H54 (cell line): ENCODE data around the gene VAV2.

ENCODE experiments used
- DNase-seq: peaks from one replicate; pipeline ENCODE4 v3.0.0; 2011; ENCODE audit warnings: low spot score, mixed read lengths; ENCODE audit not compliant: insufficient read length
- FAIRE-seq: peaks from 3 replicates; lab custom pipeline; 2011; peaks lifted over from hg19 to GRCh38; lab: Jason Lieb, UNC
- POLR2A ChIP-seq: IDR thresholded peaks from 2 replicates; pipeline ENCODE4 v1.6.1; 2011; ENCODE audit warnings: low read depth, mild to moderate bottlenecking, low read length

VAV2 gene

GRCh38 chr9:133957328-133957727 lies 34.8 kb downstream of the VAV2 start:
- no peak for FAIRE-seq
- TF ChIP-seq POLR2A, result no peak
- DNase-seq, result no peak

DNA sequence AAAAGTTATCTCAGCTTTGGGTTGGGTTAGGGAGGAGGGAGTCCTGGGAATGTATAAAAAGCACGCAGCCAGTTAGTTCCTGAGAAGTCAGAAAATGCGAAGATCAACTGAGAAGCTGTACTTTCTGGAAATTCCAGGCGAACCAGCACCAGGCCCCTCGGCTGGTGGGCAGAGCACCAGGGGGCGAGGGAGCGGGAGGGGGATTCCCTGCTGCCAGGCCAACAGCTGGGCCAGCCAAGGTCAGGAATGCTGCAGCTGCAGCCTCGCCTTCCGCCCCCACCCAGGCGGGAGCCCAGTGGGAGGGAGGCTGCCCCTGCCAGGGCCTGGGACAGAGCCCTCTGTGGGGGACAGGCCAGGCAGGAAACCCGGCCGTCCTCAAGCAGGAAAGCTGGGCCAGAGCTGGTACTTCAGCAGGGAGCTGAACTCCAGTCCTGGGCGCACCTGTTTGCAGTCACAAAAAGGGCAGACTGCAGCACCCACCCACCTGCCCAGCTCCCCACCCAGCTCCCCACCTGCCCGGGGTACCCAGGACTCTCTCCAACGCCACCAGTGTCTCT lies 35.5 kb downstream of the VAV2 start:
- no peak for DNase-seq
- FAIRE-seq, result no peak
- no peak for TF ChIP-seq POLR2A

GRCh38 chr9:133955821-133956411 lies 36.2 kb downstream of the VAV2 start:
- FAIRE-seq, result no peak
- no peak for TF ChIP-seq POLR2A
- DNase-seq, result no peak

- FAIRE-seq (no peak), DNase-seq (no peak)
- TF ChIP-seq POLR2A, result no peak
Measured at GRCh38 chr9:133954862-133955529, 37.1 kb downstream of the VAV2 start.

DNA sequence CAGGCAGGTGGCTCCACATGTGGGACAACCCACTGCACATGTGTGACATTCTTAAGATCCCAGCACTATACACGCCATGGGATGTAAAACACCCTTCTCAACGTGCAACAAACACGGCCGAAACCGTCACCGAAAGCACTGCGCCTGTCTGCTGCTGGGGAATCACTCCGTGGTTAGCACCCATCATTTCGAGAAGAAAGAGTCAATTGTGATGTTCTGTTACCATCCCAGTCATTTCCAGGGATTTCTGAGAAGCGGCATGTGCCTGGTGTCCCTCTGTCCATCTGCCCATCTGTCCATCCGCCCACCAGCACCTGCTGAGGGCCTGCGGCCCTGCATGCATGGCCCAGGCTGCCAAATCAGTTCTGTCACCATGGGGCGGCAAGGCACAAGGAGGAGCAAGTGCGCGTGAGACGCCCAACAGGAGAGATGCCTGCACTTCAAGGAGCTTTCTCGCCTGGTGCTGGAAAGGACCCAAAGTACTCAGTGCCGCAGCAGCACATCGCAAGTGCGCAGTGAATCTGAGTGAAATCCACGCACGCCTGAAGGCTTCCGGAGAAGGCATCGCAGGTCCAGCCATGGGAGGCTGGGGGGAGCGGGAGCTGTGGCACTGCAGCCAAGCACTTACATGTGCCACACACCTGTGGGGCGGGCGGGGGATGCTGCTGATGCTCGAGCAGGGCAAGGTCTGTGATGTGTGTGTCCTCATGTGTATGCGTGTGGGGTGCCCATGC lies 38.0 kb downstream of the VAV2 start:
- FAIRE-seq, result no peak

DNA sequence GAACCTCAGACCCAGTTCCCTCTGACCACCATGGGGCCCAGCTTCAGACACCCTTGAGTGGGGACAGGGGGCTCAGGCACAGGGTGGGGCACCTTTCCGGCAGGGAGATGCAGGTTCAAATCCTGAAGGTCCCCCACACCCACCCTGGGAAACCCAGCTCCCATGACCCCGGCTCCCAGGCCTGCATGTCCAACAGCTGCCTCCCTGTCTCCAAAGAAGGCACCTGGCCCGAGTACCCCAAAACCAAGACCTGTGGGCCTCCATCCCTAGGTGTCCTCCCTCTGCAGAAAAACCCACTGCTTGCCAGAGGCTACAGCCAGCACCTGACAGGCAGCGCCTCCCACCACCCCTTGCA lies 38.5 kb downstream of the VAV2 start:
- DNase-seq (no peak), FAIRE-seq (no peak)
- no peak for TF ChIP-seq POLR2A

More for the DNA sequence above, 38.0 kb downstream of the VAV2 start:
- no peak for TF ChIP-seq POLR2A
- no peak for DNase-seq

GRCh38 chr9:133952598-133953550 lies 39.2 kb downstream of the VAV2 start:
- FAIRE-seq (no peak), DNase-seq (no peak)
- TF ChIP-seq POLR2A, result no peak

DNA sequence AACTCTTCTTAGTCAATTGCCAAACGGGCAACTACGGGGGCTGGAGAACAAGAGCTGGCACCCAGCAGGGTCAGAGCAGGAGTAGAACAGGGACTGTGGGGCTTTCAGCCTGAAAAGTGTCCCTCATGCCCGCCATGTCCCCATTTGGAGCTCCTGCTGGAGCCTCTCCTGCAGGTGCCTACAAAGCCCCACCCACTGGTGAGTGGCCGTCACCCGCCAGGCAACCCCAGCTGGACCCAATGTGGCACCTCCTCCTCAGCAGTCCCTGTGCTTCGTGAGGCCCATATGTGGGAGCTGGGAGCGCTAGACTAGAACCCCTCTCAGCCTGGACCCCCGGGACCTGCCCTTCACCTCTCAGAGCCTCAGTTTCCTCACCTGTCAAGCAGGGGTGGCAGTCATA lies 40.9 kb downstream of the VAV2 start:
- no peak for TF ChIP-seq POLR2A
- FAIRE-seq, result no peak
- DNase-seq, result no peak

DNA sequence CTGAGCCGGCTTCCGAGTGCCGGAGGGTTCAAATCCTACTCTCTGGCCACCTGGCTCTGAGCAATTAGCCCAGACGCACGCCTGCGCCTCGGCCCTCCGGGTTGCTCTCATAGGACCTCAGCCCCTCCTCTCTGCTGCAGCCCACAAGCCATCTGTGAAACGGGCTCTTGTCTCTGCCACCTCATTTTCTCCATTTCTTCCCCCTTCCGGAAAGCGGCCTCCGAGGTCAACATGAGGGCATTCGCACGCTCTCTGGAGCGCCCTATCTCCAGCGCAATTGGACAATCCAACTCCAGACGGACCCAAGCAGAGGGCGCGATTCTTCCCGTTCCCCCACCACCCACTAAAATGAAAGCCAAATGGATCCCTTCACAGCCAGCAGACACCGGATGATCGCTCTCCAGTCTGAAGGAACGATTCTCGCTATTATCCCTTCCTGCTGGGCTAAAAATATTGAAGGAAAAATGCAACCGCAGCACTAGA lies 41.5 kb downstream of the VAV2 start:
- TF ChIP-seq POLR2A, result no peak
- FAIRE-seq (no peak), DNase-seq (no peak)

- DNase-seq (no peak), FAIRE-seq (no peak)
- no peak for TF ChIP-seq POLR2A
Measured at GRCh38 chr9:133950192-133950591, 41.9 kb downstream of the VAV2 start.

GRCh38 chr9:133949486-133950061 lies 42.5 kb downstream of the VAV2 start:
- FAIRE-seq, result no peak
- DNase-seq, result no peak
- TF ChIP-seq POLR2A, result no peak

GRCh38 chr9:133948561-133949485 lies 43.3 kb downstream of the VAV2 start:
- FAIRE-seq, result no peak
- peak; percentile 56 for DNase-seq
- no peak for TF ChIP-seq POLR2A

DNA sequence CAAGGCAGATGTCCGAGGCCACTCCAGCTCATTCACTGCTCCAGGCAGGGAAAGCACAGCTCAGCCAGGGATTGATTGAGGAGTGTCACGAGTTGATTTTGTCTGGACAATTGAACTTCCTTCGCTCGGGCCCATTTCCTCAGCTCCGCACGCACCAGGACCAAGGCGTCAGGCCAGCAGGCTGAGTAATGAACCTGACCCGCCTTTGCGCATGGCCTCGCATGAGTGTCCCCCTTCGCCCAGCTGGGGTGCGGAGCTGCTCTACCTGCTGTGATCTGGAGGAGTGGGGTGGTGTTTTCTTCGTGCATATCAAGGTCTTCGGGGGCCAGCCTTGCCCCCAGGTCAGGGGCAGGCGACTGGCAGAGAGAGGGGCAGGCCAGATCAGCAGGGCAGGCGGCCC lies 44.0 kb downstream of the VAV2 start:
- TF ChIP-seq POLR2A, result no peak
- DNase-seq (no peak), FAIRE-seq (no peak)
